Stimulated activated CD4-positive, alpha-beta T cell treated with anti-CD3 and anti-CD28 coated beads, Interleukin-4, amount 100 ng/mL, for 4 hours (primary cell): ENCODE results near the gene LIPT2.

Experiments used
- DNase-seq, 2 experiments: peaks; one replicate each; pipeline ENCODE4 v3.0.0-alpha.2; 2020

Gene LIPT2

DNA sequence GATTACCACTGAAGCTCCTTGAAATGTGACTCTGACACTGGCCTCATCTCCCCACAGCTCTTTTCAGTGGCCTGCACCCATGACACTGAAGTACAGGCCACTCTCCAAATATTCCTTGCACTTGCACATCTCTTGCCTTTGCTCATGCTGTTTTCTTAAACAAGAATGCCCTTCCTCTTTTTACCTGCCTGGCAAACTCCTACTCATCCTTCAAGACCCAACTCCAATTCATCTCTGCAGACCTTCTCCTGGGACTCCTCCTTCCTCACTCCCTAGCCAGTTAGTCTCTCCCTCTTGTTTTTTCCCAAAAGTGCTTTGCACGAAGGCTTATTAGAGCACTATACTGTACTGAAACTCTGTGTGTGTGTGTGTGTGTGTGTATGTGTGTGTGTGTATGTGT, 28.8 kb downstream of the LIPT2 start:
- no peak for DNase-seq

DNA sequence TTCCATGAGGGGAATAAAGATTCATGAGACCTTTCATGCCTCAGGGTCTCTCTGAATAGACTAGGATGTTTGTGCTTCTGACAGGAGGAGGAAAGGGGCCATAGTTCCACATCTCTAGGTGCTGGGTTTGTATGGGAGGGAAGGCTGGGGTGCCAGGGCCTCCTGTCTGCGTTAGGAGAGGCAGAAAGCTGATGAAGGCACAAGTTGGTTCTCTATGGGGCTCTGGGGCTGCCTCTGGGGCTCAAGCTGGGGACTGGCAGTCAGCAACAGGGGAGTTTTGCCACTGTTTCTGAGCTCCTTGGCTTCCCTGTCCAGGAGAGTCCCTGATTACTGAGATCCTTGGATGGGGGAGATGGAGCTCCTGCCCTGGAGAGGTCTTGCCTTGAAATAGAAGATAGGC, 30.3 kb downstream of the LIPT2 start:
- no peak for DNase-seq

DNA sequence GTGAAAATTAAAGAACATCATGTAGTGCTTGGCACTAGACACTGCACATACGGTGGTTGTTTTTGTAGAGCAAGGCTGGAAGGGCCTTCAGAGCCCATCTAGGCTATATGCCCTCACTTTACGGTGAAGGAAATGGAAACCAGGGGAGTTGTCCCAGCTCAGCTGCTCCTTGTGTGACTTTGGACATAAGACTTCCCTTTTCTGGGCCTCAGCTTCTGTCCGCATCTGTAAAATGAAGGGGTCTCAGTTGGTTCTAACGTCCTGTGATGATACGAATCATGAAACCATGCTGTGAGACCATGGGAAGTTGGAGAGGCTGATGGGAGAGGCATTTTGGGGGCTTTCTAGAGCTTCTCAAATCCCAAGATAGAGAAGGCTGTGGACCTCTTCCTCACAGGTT, 30.9 kb downstream of the LIPT2 start:
- no peak for DNase-seq

DNA sequence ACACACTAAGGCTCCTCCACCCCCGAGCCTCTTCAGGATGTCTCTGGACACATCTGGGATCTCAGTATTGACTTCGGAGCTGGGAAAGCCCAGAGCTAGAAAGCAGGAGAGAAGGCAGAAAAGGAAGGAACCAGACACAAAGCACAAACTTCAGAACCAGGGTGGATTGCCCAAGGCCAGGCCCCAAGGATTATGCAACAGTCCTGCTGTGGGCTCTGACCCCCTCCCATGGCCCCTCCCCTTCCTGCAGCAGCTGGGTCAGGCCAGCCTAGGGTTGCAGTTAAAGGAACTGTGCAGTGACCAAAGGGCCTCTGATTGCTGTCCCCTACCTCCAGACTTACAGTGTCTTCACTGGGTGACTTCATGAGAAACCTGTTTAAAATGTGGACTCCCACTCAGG, 31.5 kb downstream of the LIPT2 start:
- no peak for DNase-seq

DNA sequence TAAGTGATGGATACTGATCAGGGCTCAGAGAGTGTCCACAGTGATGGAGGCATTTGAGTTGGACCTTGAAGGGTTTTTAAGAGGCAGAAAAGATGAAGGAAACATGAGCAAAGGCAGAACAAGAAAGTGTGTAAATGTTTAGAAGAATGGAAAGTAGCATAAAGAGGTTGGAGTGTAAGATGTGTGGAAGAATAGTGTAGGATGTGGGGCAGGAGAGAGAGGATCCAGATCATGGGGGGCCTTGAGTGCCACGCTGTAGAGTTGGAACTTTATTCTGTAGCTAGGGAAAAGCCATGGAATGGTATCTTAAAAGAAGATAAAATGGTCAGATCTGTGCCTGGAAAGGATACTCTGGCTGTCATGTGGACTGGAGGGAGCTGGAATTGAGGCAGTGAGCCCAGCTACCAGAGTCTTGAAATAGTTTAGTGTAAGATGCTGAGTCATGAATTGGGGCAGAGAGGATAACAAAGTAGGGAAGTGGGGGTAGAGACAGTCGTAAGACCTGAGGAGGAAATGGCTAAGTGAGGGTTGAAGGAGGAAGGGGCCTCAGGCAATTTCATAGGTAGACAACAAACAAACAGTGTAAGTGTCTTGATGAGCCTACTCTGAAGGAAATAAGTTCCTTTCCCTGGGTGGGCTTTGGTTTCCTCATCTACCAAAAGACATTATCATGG, 32.9 kb downstream of the LIPT2 start:
- no peak for DNase-seq

DNA sequence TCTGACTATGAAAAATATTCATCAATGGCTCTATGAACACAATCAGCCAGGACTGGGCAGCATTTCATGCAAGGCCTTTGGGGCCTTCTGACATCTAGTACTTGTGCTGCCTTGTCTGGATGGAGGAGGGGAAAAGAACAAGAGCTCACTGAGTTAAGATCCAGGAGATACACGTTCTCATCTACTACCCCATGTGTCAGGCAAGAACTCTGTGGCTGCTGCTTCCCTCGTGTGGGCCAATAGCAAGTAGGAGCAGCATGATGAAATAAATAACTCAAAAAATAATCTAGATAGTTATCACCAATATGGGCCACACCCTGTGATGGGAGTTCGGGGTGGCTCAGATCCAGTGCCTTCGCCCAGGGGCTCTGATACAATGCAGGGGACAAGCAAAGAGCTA, 33.5 kb downstream of the LIPT2 start:
- DNase-seq, result no peak

DNA sequence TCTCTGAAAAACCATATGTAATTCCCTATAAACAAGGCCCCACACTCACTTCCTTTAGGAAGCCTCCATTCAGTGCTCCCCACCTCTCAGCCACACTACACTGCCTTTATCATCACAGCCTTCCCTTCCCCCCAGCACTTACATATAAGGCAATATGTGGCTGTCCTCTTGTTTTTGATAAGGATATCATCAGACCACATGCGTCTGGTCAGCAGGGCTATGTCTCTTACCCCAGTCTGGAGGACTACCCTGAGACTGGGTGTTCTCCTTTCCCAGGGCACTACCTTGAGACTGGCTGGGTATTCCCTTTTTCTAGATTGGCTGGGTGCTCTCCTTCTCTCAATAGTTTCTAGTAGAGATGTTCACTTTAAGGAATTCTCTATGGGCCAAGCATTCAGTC, 33.9 kb downstream of the LIPT2 start:
- DNase-seq, result no peak

DNA sequence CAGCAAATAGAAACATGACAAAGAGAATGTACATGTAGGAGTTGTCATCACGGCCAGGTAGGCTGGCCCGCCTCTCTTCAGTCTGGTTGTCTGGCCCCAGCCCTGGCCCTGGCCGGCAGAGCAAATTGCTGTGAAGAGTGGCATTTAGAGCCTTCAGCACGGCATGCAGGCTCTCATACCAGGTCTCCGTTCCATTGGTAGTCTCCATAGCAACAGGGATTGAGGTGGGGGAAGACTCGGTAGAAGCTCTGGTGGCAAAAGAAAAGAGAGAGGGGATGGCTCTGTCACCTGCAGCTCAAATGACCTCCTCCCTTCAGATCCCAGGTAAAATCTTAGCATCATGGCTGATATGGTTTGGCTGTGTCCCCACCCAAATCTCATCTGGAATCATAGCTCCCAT, 36.2 kb downstream of the LIPT2 start:
- no peak for DNase-seq

DNA sequence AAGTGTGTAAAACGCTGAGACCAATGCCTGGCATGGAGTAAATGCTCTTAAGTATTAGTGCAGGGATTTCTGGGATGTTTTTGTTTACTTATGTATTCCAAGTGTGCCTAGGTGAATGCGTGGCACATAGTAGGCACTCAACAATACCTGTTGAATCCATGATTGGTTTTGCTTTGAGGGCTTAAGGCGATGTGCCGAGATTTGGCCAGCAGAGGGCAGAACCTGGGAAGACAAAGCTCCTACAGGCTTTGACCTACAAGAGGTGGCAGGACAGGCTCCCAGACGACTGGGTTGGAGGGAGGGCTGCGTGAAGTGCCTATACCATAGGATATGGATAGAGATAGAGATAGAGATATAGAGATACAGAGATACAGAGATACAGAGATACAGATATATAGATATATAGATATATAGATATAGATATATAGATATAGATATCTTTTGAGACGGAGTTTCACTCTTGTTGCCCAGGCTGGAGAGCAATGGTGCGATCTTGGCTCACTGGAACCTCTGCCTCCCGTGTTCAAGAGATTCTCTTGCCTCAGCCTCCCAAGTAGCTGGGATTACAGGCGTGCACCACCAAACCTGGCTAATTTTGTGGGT, 40.0 kb downstream of the LIPT2 start:
- DNase-seq, result peak; percentile 48 to 58

DNA sequence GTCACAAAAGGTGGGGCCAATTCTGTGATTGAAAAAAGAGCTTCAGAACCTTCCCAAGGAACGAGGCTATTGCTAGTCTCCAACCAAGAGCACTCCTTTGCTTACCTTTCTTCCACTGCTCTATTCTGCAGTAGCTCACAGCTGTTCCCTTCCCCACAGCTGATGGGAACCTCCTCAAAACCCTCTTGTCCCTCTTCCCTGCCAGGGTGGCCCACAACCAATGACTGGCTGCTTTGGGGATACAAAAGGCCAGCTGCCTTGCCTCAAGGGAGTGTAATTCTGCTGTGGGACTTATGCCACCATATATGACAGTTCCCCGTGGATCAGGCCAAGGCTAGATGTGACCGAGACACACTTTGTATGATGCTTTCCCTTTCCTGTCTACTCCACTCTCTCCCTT, 41.2 kb downstream of the LIPT2 start:
- no peak for DNase-seq

DNA sequence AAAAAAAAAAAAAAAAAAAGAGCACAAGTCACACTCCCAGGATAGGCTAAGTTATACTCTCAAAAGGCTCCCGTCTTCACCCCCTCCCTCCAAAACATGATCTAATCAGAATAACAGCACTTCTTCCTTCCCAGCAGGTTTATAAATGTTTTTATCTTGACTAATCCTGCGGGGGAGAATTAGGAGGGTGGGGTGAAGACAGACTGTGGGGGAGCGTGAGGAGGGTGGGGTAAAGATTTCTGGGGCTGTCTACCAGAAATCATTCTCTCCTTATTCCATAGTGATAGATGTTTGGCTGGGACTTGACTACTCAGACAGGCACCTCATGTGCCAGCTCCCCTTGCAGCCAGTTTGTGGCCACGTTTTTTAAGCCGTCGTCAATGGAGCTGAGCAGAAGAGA, 43.2 kb downstream of the LIPT2 start:
- DNase-seq, result no peak

DNA sequence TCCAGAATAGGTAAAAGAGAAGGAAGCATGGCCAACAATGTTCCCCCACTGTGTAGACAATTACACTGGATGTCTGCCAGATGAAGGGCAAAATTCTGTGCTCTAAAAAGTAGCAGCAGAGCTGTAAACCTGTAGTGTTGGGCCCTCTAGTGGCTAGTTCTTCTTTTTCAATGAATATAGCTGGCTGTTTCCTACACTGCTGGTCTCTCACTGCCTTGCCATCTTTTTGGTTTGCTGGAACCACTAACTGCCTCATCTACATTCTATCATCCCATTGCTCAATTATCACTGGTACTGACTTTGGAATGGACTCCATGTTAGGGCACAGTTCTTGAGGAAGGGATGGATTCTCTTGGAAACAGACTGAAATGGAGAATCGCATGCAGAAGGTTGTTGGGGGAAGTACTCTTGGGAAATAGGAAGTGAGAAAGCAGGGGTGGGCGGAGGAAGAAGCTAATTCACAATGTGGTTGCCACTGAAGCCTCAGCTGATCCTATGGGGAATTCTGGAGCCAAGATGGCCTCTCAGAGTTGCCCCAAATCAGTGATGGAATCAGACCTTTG, 44.1 kb downstream of the LIPT2 start:
- peak in 1 of 2 experiments; percentile 25 for DNase-seq

DNA sequence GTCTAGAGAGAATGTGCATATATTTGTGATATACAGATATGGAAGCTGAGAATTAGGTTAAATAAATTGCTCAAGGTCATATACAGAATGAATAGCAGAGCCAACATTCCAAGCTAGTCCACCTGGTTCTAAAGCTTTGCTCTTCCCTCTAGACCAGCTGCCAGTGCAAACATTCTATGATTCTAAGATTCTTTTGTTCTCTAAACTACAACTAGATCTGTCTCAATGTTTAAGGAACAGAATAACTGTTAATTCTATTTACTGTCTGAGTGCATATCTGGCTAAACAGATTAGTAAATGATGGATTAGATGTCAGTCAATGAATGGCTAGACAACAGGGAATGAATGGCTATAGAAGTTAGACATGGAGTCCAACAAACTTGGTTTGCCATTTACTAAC, 45.8 kb downstream of the LIPT2 start:
- no peak for DNase-seq

DNA sequence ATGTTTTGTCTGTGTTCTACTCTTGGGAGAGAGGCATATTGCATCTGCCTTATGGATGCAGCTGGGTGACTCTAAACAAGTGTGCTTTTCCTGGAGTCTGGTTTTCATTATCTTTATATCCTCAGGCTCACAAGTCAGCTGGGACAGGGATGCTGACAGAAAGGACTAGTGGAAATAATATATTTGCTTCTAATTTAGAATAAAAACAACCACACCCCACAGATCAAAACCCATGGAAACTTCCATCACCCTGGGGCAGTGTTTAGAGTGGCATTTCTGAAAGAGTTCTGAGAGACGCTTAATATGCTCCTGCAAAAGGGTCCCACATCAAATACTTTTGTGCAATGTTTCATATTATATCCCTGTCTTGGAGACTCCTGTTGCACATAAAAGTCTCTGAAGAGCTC, 47.0 kb downstream of the LIPT2 start:
- no peak for DNase-seq

DNA sequence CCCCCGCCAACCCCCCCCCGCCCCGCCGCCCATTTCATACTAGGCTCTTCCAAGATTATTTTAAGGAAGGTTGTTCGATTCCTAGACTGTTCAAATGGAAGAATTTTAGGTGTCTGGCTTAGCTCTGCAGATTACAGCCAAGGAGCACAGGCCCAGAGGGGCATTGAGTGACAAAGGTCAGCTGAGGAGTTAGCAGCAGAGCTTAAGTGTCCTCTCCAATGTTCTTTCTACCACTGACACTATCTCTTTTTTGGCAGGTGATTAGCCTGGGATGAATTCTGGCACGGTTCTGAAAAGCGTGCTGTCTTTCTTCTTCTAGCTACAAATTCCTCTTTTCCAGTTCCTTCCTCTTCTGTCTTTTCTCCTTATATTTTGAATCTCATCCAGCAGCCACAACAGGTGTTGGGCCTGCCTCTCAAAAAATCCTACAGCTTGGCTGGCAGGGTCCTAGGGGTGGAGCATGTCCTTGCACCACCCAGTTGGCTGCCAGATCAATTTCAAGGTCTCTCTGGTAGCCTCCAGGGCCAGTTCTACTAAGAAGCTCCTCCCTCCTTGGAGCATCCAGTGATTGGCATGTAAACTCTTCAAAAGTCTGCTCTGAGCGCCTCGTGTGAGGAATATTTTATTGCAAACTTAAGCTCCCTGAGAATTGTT, 49.2 kb downstream of the LIPT2 start:
- DNase-seq, result no peak

DNA sequence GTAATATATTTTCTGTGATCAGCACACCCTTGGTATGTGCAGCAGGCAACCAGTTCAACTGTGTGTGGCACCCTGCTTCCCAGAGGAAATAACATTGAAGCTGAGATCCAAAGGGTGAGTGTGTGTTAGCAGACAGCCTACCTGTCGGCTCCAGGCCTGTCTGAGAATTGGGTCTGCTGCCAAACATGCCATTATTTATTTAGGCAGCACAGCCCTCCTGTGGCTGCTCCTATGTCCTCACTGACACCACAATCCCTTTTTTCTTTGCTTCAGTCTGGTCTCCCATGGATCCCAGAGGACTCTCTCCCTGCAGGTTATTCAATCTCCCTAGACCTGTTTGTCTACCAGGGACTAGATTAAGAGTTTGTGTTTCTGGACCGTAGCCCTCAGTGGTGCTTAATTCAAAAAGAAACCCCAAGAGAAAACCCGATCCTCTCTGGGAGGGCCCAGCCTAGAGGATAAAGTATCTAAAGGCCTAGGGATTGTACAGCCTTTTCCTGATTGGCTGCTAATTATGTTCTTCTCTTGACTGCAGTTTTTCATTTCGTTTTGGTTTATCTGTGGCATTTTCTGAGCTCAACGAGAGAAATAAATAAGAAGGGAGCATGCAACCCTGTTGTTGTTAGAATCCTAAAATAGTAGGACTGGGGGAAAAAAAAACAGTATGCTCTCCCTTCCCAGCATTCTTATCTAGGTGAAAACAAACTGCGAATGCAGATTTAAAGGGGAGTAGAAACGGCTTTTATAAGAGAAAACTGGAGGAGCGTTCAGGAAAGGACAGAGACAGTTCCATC, 50.3 kb downstream of the LIPT2 start:
- DNase-seq, result no peak

DNA sequence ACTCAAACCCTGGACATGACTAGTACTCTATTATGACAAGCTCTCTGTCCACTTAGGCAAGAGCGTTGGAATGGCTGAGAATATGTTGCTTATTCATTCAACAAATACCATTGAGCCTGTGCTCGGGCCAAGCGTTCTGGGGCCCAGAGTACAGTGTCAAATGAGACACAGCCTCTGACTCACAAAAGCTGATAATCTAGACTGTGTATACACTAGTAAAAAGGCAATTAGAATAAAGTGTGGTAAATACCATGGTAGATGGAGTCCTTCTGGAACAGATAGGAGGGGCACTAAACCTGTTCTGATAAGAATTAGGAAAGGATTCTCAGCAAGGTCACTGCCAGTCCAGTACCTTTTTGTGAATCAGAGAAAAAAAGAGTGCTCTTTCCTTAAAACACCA, 50.9 kb downstream of the LIPT2 start:
- DNase-seq, result no peak
